ENCODE data around the gene TMEM254.

TMEM254 gene

GRCh38 chr10:80078448-80079311, at the start of gene TMEM254 (continued):
- TF ChIP-seq ZNF10 (tag by site-specific recombination; IDR thresholded peaks at IDR 0.05), result no peak
- TF ChIP-seq KLF16 (tag by site-specific recombination; IDR thresholded peaks at IDR 0.05), result peak; percentile 69; the same call in 1 of the 2 replicates
- TF ChIP-seq ZSCAN23 (tag by site-specific recombination; IDR thresholded peaks at IDR 0.05), result no peak
- TF ChIP-seq, protein P1, sequence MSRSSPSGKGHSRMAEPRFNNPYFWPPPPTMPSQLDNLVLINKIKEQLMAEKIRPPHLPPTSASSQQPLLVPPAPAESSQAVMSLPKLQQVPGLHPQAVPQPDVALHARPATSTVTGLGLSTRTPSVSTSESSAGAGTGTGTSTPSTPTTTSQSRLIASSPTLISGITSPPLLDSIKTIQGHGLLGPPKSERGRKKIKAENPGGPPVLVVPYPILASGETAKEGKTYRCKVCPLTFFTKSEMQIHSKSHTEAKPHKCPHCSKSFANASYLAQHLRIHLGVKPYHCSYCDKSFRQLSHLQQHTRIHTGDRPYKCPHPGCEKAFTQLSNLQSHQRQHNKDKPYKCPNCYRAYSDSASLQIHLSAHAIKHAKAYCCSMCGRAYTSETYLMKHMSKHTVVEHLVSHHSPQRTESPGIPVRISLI (tag by site-specific recombination; IDR thresholded peaks at IDR 0.05), result no peak
- no peak for TF ChIP-seq ZBTB21 (tag by site-specific recombination; IDR thresholded peaks at IDR 0.05)
- TF ChIP-seq PBX3 (CRISPR knock-in tag; IDR thresholded peaks at IDR 0.05), result no peak; the same call in 1 of the 2 replicates
- peak; percentile 79 for TF ChIP-seq ZNF341 (tag by site-specific recombination; IDR thresholded peaks at IDR 0.05; ENCODE audit: low read depth)
- TF ChIP-seq SP3 (tag by site-specific recombination; IDR thresholded peaks at IDR 0.05), result peak; percentile 61
- TF ChIP-seq ZNF394 (tag by site-specific recombination; IDR thresholded peaks at IDR 0.05; ENCODE audit: borderline replicate concordance), result peak; percentile 54; the same call in 1 of the 2 replicates
- no peak for TF ChIP-seq ZNF211 (tag by site-specific recombination; IDR thresholded peaks at IDR 0.05; ENCODE audit: low read depth)
- peak; percentile 63 for TF ChIP-seq ZNF660 (tag by site-specific recombination; IDR thresholded peaks at IDR 0.05)
- TF ChIP-seq ZNF248 (tag by site-specific recombination; IDR thresholded peaks at IDR 0.05), result no peak
- TF ChIP-seq ZNF354C (tag by site-specific recombination; IDR thresholded peaks at IDR 0.05; ENCODE audit: borderline replicate concordance, low read depth), result no peak
- no peak for TF ChIP-seq ZSCAN5A (tag by site-specific recombination; IDR thresholded peaks at IDR 0.05)
- no peak for TF ChIP-seq ZNF488 (tag by site-specific recombination; IDR thresholded peaks at IDR 0.05)
- TF ChIP-seq ZNF169 (tag by site-specific recombination; IDR thresholded peaks at IDR 0.05), result no peak
- TF ChIP-seq ZNF391 (tag by site-specific recombination; IDR thresholded peaks at IDR 0.05; ENCODE audit: borderline replicate concordance, low read depth), result peak; percentile 24; the same call in 1 of the 2 replicates
- TF ChIP-seq ZNF596 (tag by site-specific recombination; IDR thresholded peaks at IDR 0.05), result no peak
- TF ChIP-seq ZNF513 (tag by site-specific recombination; IDR thresholded peaks at IDR 0.05), result no peak
- TF ChIP-seq ZNF658 (tag by site-specific recombination; IDR thresholded peaks at IDR 0.05), result no peak
- no peak for TF ChIP-seq ZNF223 (tag by site-specific recombination; IDR thresholded peaks at IDR 0.05)
- peak; percentile 62 for TF ChIP-seq ZSCAN30 (tag by site-specific recombination; IDR thresholded peaks at IDR 0.05)
- 0 out of 2 replicates have a peak, but pooled peaks have one; percentile 26 for TF ChIP-seq ZFHX2 (tag by site-specific recombination; conservative IDR thresholded peaks at IDR 0.05)
- no peak for TF ChIP-seq ZNF146 (tag by site-specific recombination; IDR thresholded peaks at IDR 0.05)
- TF ChIP-seq ZNF433 (tag by site-specific recombination; IDR thresholded peaks at IDR 0.05; ENCODE audit: low read depth), result no peak
- no peak for TF ChIP-seq ZNF404 (tag by site-specific recombination; IDR thresholded peaks at IDR 0.05)
- no peak for TF ChIP-seq ZBTB44 (tag by site-specific recombination; IDR thresholded peaks at IDR 0.05)
- TF ChIP-seq, protein P2, sequence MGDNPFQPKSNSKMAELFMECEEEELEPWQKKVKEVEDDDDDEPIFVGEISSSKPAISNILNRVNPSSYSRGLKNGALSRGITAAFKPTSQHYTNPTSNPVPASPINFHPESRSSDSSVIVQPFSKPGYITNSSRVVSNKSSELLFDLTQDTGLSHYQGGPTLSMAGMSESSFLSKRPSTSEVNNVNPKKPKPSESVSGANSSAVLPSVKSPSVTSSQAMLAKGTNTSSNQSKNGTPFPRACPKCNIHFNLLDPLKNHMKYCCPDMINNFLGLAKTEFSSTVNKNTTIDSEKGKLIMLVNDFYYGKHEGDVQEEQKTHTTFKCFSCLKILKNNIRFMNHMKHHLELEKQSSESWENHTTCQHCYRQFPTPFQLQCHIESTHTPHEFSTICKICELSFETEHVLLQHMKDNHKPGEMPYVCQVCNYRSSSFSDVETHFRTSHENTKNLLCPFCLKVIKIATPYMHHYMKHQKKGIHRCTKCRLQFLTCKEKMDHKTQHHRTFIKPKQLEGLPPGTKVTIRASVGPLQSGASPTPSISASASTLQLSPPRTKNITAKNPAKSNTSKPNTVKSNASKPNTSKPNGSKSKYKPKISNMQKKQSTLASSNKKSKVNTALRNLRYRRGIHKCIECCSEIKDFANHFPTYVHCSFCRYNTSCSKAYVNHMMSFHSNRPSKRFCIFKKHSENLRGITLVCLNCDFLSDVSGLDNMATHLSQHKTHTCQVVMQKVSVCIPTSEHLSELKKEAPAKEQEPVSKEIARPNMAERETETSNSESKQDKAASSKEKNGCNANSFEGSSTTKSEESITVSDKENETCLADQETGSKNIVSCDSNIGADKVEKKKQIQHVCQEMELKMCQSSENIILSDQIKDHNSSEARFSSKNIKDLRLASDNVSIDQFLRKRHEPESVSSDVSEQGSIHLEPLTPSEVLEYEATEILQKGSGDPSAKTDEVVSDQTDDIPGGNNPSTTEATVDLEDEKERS (tag by site-specific recombination; IDR thresholded peaks at IDR 0.05), result no peak

All from HEK293 (cell line).